GM12873 (cell line): ENCODE results near the gene EXOC1L.
A peak's percentile ranks its signal among the peaks of the same experiment; 100 is the strongest.

Source experiments
- TF ChIP-seq, protein P1 (sequence below): IDR thresholded peaks from 2 replicates; pipeline ENCODE4 v1.5.1; 2012; ENCODE audit warnings: low read depth, mild to moderate bottlenecking, moderate library complexity, low read length, control low read depth; ENCODE audit not compliant: insufficient read depth; ENCODE audit errors: missing control alignments

Gene EXOC1L

GRCh38 chr4:55830716-55831115 lies 11.1 kb downstream of the EXOC1L start:
- TF ChIP-seq, protein P1, sequence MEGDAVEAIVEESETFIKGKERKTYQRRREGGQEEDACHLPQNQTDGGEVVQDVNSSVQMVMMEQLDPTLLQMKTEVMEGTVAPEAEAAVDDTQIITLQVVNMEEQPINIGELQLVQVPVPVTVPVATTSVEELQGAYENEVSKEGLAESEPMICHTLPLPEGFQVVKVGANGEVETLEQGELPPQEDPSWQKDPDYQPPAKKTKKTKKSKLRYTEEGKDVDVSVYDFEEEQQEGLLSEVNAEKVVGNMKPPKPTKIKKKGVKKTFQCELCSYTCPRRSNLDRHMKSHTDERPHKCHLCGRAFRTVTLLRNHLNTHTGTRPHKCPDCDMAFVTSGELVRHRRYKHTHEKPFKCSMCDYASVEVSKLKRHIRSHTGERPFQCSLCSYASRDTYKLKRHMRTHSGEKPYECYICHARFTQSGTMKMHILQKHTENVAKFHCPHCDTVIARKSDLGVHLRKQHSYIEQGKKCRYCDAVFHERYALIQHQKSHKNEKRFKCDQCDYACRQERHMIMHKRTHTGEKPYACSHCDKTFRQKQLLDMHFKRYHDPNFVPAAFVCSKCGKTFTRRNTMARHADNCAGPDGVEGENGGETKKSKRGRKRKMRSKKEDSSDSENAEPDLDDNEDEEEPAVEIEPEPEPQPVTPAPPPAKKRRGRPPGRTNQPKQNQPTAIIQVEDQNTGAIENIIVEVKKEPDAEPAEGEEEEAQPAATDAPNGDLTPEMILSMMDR: no peak

DNA sequence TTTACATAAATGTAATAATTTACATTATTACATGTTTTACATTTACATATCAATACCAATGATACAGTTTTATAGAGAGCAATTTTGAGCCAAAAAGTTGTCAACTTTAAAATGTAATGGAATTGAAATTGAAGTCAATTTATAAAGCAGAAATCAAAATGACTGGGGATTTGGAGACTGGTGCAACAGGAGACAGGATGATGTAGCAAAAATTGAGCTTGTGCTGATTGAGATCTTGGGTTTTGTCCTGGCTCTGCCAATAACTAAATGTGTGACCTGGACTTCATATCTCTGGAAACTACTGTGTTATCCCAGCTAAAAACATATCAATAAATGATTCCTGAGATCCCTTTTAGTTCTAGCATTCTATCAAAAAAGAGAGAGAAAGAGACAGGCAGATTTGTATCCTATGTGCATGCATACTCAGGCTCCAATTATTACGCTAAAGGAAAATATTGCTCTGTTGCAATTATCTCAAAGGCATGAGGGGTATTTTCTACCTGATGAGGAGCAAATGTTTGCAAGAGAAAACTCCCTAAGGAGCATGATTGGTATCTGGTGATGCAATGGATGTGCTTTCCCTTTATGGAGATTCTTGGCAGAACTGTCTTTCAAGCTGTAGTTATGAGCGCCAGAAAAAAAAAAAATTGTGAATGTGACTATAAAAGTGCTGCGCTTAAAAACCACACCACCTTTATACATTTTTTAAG lies 14.7 kb downstream of the EXOC1L start:
- TF ChIP-seq, protein P1: no peak

GRCh38 chr4:55837903-55838302 lies 18.3 kb downstream of the EXOC1L start:
- TF ChIP-seq, protein P1: no peak

DNA sequence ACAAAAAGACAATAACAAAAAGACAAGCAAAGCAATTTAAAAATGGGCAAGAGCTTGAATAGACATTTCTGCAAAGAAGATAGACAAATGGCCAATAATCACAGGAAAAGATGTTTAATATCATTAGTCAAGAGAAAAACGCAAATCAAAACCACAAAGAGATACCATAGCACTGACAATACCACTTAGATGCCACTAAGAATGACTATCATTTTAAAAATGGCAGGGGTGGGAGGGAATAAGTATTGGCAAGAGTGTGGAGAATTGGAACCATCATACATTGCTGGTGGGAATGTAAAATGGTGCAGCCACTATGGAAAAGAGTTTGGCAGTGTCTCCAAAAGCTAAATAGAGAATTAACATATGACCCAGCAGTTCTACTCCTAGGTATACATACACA lies 18.8 kb downstream of the EXOC1L start:
- TF ChIP-seq, protein P1: no peak

DNA sequence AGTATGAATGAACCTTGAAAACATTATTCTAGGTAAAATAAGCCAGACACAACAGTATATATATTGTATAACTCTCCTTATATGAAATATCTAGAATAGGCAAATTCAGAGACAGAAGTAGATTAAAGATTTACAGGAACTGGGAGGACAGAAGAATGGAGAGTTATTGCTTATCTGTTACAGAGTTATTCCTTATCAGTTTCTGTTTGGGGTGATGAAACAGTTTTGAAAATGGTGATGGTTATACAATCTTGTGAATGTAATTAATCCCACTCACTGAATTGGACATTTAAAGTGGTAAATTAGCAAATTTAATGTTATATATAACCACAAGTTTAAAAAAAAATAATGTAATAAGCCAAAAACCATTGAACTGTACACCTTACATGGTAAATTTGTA lies 19.4 kb downstream of the EXOC1L start:
- TF ChIP-seq, protein P1: no peak

DNA sequence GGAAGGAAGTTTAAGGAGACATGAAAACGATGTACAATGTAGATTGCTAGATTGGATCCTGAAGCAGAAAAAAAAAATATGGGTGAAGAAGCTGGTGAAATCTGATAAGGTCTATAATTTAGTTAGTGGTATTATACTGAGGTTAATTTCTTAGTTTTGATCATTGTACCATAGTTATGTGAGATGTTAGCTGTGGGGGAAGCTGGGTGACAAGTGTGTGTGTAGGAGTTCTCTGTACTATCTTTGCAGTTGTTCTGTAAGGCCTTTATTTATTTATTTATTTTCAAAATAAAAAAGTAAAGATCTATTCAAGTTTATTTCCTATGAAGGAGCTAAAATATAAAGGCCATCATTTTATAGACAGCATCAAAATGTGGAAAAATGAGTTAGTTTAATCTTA lies 21.4 kb downstream of the EXOC1L start:
- TF ChIP-seq, protein P1: no peak

DNA sequence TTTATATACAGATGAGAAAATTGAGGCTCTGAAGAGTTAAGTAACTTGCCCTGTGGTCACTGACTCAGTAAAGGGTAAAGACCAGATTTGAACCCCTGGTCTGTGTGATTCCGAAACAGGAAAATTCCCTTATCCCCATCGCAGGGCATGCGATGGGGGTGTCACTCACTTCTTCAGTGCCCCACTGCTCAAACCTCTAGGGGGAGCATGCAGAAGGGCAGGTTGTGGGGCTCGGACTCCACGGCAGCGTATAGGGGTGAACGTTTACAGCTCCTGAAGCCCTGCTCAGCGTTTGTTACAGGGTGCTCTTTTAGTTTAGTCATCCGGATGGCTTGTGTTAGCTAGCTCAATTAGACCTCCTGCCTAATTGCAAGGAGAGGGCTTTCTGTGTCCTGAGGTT lies 30.1 kb downstream of the EXOC1L start:
- TF ChIP-seq, protein P1: peak; percentile 17
